Astrocyte of the spinal cord (primary cell): ENCODE data around the gene DYRK1A.
"Not testable (repeated sequence)": the region's sequence is repeated elsewhere in the genome, so short reads cannot be mapped to it uniquely, and the experiment has no call there.

Source experiments
- DNase-seq: peaks from one replicate; pipeline ENCODE4 v3.0.0; 2011; ENCODE audit warnings: low read depth, low spot score
- H3K4me3 ChIP-seq: 2 replicates; pipeline ENCODE4 v1.5.1; 2011; ENCODE audit warnings: low read depth, mild to moderate bottlenecking, low read length, moderate library complexity
- CTCF ChIP-seq: IDR thresholded peaks from 2 replicates; pipeline ENCODE4 v1.5.1; 2012; ENCODE audit warnings: low read depth, mild to moderate bottlenecking, low read length, inconsistent platforms
- in situ Hi-C: cut with HindIII; loops from 2 replicates; pipeline ENCODE4 v1.10.0; 2017; ENCODE audit warnings: low sequenced_read_pairs

DYRK1A gene

GRCh38 chr21:37546299-37546908 lies 179.8 kb downstream of the DYRK1A start:
- no peak for TF ChIP-seq CTCF
- in situ Hi-C loops: no loop called here
- H3K4me3 ChIP-seq: no peak overlapping the region
- no peak for DNase-seq

GRCh38 chr21:37546949-37547614 lies 180.5 kb downstream of the DYRK1A start:
- TF ChIP-seq CTCF: no peak
- no peak overlapping the region for H3K4me3 ChIP-seq
- no peak for DNase-seq
- in situ Hi-C loops: no loop called here

- H3K4me3 ChIP-seq: no peak overlapping the region
These were observed 181.1 kb downstream of the DYRK1A start for GRCh38 chr21:37547615-37548200.

GRCh38 chr21:37548521-37548981 lies 182.0 kb downstream of the DYRK1A start:
- in situ Hi-C loops: no loop called here
- no peak overlapping the region for H3K4me3 ChIP-seq
- TF ChIP-seq CTCF: no peak
- DNase-seq: no peak

More at GRCh38 chr21:37547615-37548200, 181.1 kb downstream of the DYRK1A start:
- no peak for TF ChIP-seq CTCF
- in situ Hi-C loops: no loop called here
- no peak for DNase-seq

- in situ Hi-C loops, H3K4me3 ChIP-seq: not testable (repeated sequence)
These were observed 183.2 kb downstream of the DYRK1A start for GRCh38 chr21:37549730-37550129.

GRCh38 chr21:37550157-37550556 lies 183.6 kb downstream of the DYRK1A start:
- no peak overlapping the region for H3K4me3 ChIP-seq
- no peak for TF ChIP-seq CTCF
- in situ Hi-C loops: no loop called here
- DNase-seq: no peak

More at GRCh38 chr21:37549730-37550129, 183.2 kb downstream of the DYRK1A start:
- DNase-seq: not testable (repeated sequence)
